HCT116 (cell line): ENCODE measurements around the gene PLD4. TPM values are rescaled to one million over a fixed set of nuclear protein-coding genes. Genes with fewer than 3 reads are reported as not detected.

Source experiments
- ATAC-seq: fragments of 200-7000 bp; cut with Tn5 transposase; 2 replicates; pipeline ENCODE4 v1.9.1; 2020; ENCODE audit warnings: mild to moderate bottlenecking, moderate library complexity
- BruUV-seq: library from RNA; stranded (reverse); fragments of 400-500 nt; replicated peaks from 2 replicates; lab custom pipeline; 2021; lab: Mats Ljungman, UMichigan
- CTCF ChIA-PET: fragments of 300-600 bp; sonication (Branson Sonifier 250); formaldehyde crosslinking; loops from one replicate; lab custom pipeline; 2021; ENCODE audit warnings: antibody characterized with exemption; lab: Charles Lee
- POLR2A ChIA-PET: fragments of 300-600, 350-600 bp; sonication (Branson Sonifier 250); formaldehyde crosslinking; loops from one replicate; lab custom pipeline; 2021; ENCODE audit warnings: antibody characterized with exemption; lab: Charles Lee
- RAD21 ChIA-PET, 2 experiments: fragments of 300-600 bp; sonication (Branson Sonifier 250); formaldehyde crosslinking; loops; one replicate each; lab custom pipeline; 2023; ENCODE audit warnings: low total read pairs in 2 of 2; ENCODE audit not compliant: uncharacterized antibody in 2 of 2, unreplicated experiment in 2 of 2, low non-redundant PET in 1 of 2; lab: Charles Lee
- DNase-seq: peaks from one replicate; pipeline ENCODE4 v3.0.0-alpha.2; 2010; ENCODE audit warnings: low read depth, low spot score
- H2AFZ ChIP-seq: fragments of 200-600 bp; shearing (Covaris generic), sonication (generic); 2 replicates; pipeline ENCODE4 v1.6.1; 2017; ENCODE audit warnings: low read depth, mixed run types, mixed read lengths, antibody characterized with exemption, low read length; ENCODE audit not compliant: poor library complexity, severe bottlenecking
- H3K27ac ChIP-seq: 2 replicates; pipeline ENCODE4 v1.5.1; 2012; ENCODE audit warnings: low read depth, low read length
- H3K27me3 ChIP-seq: fragments of 200-600 bp; sonication (generic); 2 replicates; pipeline ENCODE4 v1.6.1; 2016; ENCODE audit warnings: mixed run types, low read length, mixed read lengths; ENCODE audit not compliant: insufficient read depth
- H3K36me3 ChIP-seq, 2 experiments: fragments of 200-500 bp in 1 of 2; fragments of 200-600 bp in 1 of 2; sonication (Bioruptor generic) in 1 of 2; sonication (generic) in 1 of 2; 2 replicates each; pipeline versions ENCODE4 v1.5.1 to v1.6.1; 2014 to 2016; ENCODE audit warnings: low read length in 2 of 2, inconsistent platforms in 1 of 2, mixed read lengths in 1 of 2, mixed run types in 1 of 2; ENCODE audit not compliant: insufficient read depth in 2 of 2, control insufficient read depth in 1 of 2
- H3K4me1 ChIP-seq, 2 experiments: fragments of 200-600 bp in 1 of 2; sonication (generic) in 1 of 2; 2 replicates each; pipeline versions ENCODE4 v1.5.1 to v1.6.1; 2012 to 2017; ENCODE audit warnings: low read length in 2 of 2, inconsistent platforms in 1 of 2, mild to moderate bottlenecking in 1 of 2, mixed read lengths in 1 of 2, mixed run types in 1 of 2, moderate library complexity in 1 of 2; ENCODE audit not compliant: insufficient read depth in 2 of 2, control insufficient read depth in 1 of 2
- H3K4me2 ChIP-seq: fragments of 200-600 bp; sonication (generic); 2 replicates; pipeline ENCODE4 v1.6.1; 2017; ENCODE audit warnings: mixed run types, low read length, mixed read lengths
- H3K4me3 ChIP-seq, 2 experiments: fragments of 200-600 bp in 1 of 2; sonication (generic) in 1 of 2; replicated peaks in 1 of 2; 2 replicates each; pipeline ENCODE4 v1.5.1; 2011 to 2016; ENCODE audit warnings: low read length in 2 of 2, control low read depth in 1 of 2, low read depth in 1 of 2, mild to moderate bottlenecking in 1 of 2, mixed read lengths in 1 of 2, mixed run types in 1 of 2
- H3K79me2 ChIP-seq: fragments of 200-600 bp; sonication (generic); 2 replicates; pipeline ENCODE4 v1.6.1; 2017; ENCODE audit warnings: mild to moderate bottlenecking, mixed run types, low read length, moderate library complexity, mixed read lengths; ENCODE audit not compliant: insufficient read depth
- H3K9ac ChIP-seq: fragments of 200-600 bp; sonication (generic); 2 replicates; pipeline ENCODE4 v1.6.1; 2016; ENCODE audit warnings: low read length, mixed read lengths
- H3K9me2 ChIP-seq: fragments of 200-600 bp; sonication (generic), shearing (Covaris generic); 2 replicates; pipeline ENCODE4 v1.6.1; 2017; ENCODE audit warnings: mixed run types, mild to moderate bottlenecking, moderate library complexity; ENCODE audit not compliant: insufficient read depth
- H3K9me3 ChIP-seq, 2 experiments: fragments of 200-500 bp in 1 of 2; fragments of 200-600 bp in 1 of 2; sonication (Bioruptor generic) in 1 of 2; sonication (generic) in 1 of 2; 2 replicates each; pipeline ENCODE4 v1.6.1; 2014 to 2017; ENCODE audit warnings: low read length in 2 of 2, mixed read lengths in 2 of 2, inconsistent platforms in 1 of 2, low read depth in 1 of 2, mild to moderate bottlenecking in 1 of 2, mixed run types in 1 of 2, moderate library complexity in 1 of 2; ENCODE audit not compliant: control insufficient read depth in 1 of 2, insufficient read depth in 1 of 2
- H4K20me1 ChIP-seq: fragments of 200-600 bp; sonication (generic), shearing (Covaris generic); 2 replicates; pipeline ENCODE4 v1.6.1; 2017; ENCODE audit warnings: mixed run types, mild to moderate bottlenecking, moderate library complexity; ENCODE audit not compliant: insufficient read depth
- CBX3 ChIP-seq: IDR thresholded peaks from 2 replicates; pipeline ENCODE4 v1.6.1; 2012; ENCODE audit warnings: low read depth
- CEBPB ChIP-seq: IDR thresholded peaks from 2 replicates; pipeline ENCODE4 v1.6.1; 2012; ENCODE audit warnings: low read depth
- CTCF ChIP-seq, 3 experiments: fragments of 200-600 bp in 1 of 3; sonication (generic) in 1 of 3; IDR thresholded peaks in 2 of 3; conservative IDR thresholded peaks in 1 of 3; 2 replicates each; pipeline ENCODE4 v1.5.1; 2012 to 2017; ENCODE audit warnings: low read depth in 2 of 3, low read length in 2 of 3, antibody characterized with exemption in 1 of 3, borderline replicate concordance in 1 of 3, control low read depth in 1 of 3, mild to moderate bottlenecking in 1 of 3, mixed read lengths in 1 of 3, mixed run types in 1 of 3, moderate library complexity in 1 of 3; ENCODE audit not compliant: insufficient read depth in 1 of 3
- EGR1 ChIP-seq: IDR thresholded peaks from 2 replicates; pipeline ENCODE4 v1.6.1; 2012; ENCODE audit warnings: low read depth
- ELF1 ChIP-seq: IDR thresholded peaks from 2 replicates; pipeline ENCODE4 v1.6.1; 2012; ENCODE audit warnings: low read depth, borderline replicate concordance
- EZH2phosphoT487 ChIP-seq: fragments of 200-600 bp; IDR thresholded peaks from 2 replicates; pipeline ENCODE4 v1.6.1; 2018; ENCODE audit warnings: antibody characterized with exemption, borderline replicate concordance
- FOSL1 ChIP-seq: IDR thresholded peaks from 2 replicates; pipeline ENCODE4 v1.6.1; 2012; ENCODE audit warnings: low read depth
- JUND ChIP-seq: IDR thresholded peaks from 2 replicates; pipeline ENCODE4 v1.6.1; 2012
- MAX ChIP-seq: IDR thresholded peaks from 2 replicates; pipeline ENCODE4 v1.6.1; 2012
- POLR2A ChIP-seq: IDR thresholded peaks from 2 replicates; pipeline ENCODE4 v1.7.0; 2011; ENCODE audit warnings: borderline replicate concordance; ENCODE audit not compliant: insufficient read depth, insufficient read length; ENCODE audit errors: extremely low read depth
- REST ChIP-seq: IDR thresholded peaks from 2 replicates; pipeline ENCODE4 v1.6.1; 2012; ENCODE audit warnings: low read depth
- SIN3A ChIP-seq: IDR thresholded peaks from 2 replicates; pipeline ENCODE4 v1.6.1; 2012; ENCODE audit warnings: low read depth
- SP1 ChIP-seq: IDR thresholded peaks from 2 replicates; pipeline ENCODE4 v1.6.1; 2012; ENCODE audit warnings: low read depth
- TCF7L2 ChIP-seq: IDR thresholded peaks from 2 replicates; pipeline ENCODE4 v1.7.0; 2011; ENCODE audit warnings: borderline replicate concordance, inconsistent platforms; ENCODE audit not compliant: insufficient read depth, insufficient read length; ENCODE audit errors: extremely low read depth
- YY1 ChIP-seq: IDR thresholded peaks from 2 replicates; pipeline ENCODE4 v1.6.1; 2011; ENCODE audit warnings: low read length, low read depth, moderate library complexity, mild to moderate bottlenecking; ENCODE audit not compliant: insufficient replicate concordance; ENCODE audit errors: extremely low read depth
- ZFX ChIP-seq: fragments of 450-650 bp; IDR thresholded peaks from 2 replicates; pipeline ENCODE4 v1.6.1; 2017
- ZNF274 ChIP-seq: fragments of 200-500 bp; sonication (Bioruptor generic); IDR thresholded peaks from 2 replicates; pipeline ENCODE4 v1.6.1; 2014; ENCODE audit warnings: mild to moderate bottlenecking, low read depth, low read length, inconsistent platforms
- intact Hi-C: fragments of 100-400 bp; cut with micrococcal nuclease; formaldehyde crosslinking; loops from 2 replicates; pipeline ENCODE4 v1.10.0; 2022
- total RNA-seq: library from RNA; stranded (reverse); gene quantifications from one replicate; pipeline ENCODE4 v1.2.1, GENCODE V29; 2021; ENCODE audit not compliant: unreplicated experiment

The PLD4 gene
- total RNA-seq, 1 experiment from 2014 or later, result 0.12 TPM

GRCh38 chr14:104938436-104938835 lies 13.8 kb downstream of the PLD4 start:
- intact Hi-C loops, result no loop called here
- no peak overlapping the region for H3K4me3 ChIP-seq
- H3K79me2 ChIP-seq, result no peaks in the 10 kb centered on the region
- H3K4me1 ChIP-seq, result no peaks in the 10 kb centered on the region; a peak in 1 of 4 replicates
- no peaks in the 10 kb centered on the region for H3K9me2 ChIP-seq
- CTCF ChIA-PET, result interaction anchor here (1.3 kb wide), 1 partner anchor 34 kb away, joined by 3 read pairs; no protein-coding TSS in a partner anchor
- RAD21 ChIA-PET, result no interaction called here
- no peaks in the 10 kb centered on the region for H3K27me3 ChIP-seq
- H4K20me1 ChIP-seq, result no peaks in the 10 kb centered on the region
- no peaks in the 10 kb centered on the region for H3K36me3 ChIP-seq
- DNase-seq, result no peak
- no peak overlapping the region for H3K27ac ChIP-seq
- no peak overlapping the region for H2AFZ ChIP-seq
- H3K9me3 ChIP-seq, result no peaks in the 10 kb centered on the region
- TF ChIP-seq EGR1 (no peak), TCF7L2 (no peak), CEBPB (no peak), SIN3A (no peak), MAX (no peak), SP1 (no peak), ELF1 (no peak), ZNF274 (no peak), CTCF (IDR thresholded peaks at IDR 0.05 in 2 of 3, conservative IDR thresholded peaks at IDR 0.05 in 1 of 3; ENCODE audit: borderline replicate concordance in 1 of 3, insufficient read depth in 1 of 3, low read depth in 2 of 3, low read length in 2 of 3) (no peak), YY1 (no peak), EZH2phosphoT487 (no peak), ZFX (no peak), POLR2A (no peak), REST (no peak), JUND (no peak), FOSL1 (no peak), CBX3 (no peak)
- TF ChIP-seq, all 23 proteins: peak for 0
- Histone ChIP-seq H3K9ac (no peak overlapping the region), H3K4me2 (no peak overlapping the region)
- no TSS peak for BruUV-seq
- POLR2A ChIA-PET, result no interaction called here
- ATAC-seq, result no peak
